ENCODE data around the gene CYP4B1. TPM values are rescaled to one million over a fixed set of nuclear protein-coding genes. Genes with fewer than 3 reads are reported as not detected.
"Not testable (repeated sequence)": the region's sequence is repeated elsewhere in the genome, so short reads cannot be mapped to it uniquely, and the experiment has no call there.

The CYP4B1 gene
- total RNA-seq (1 to 10 TPM; 1.7 to 4.6 (median 2.2) TPM), polyA plus RNA-seq (7.5 TPM)
- long read RNA-seq, donor 1, partial matches to known transcripts, result 0 of 2 reads
- long read RNA-seq, donor 1, other reads (novel, unspliced or antisense), result 0 of 2 reads
- long read RNA-seq, donor 2, partial matches to known transcripts, result 3 of 7 reads
- long read RNA-seq, donor 2, other reads (novel, unspliced or antisense), result 4 of 7 reads
- long read RNA-seq, donor 3, partial matches to known transcripts, result 0 of 5 reads
- long read RNA-seq, donor 3, other reads (novel, unspliced or antisense), result 1 of 5 reads
- long read RNA-seq, donor 4, partial matches to known transcripts, result 1 of 1 reads
- long read RNA-seq, donor 4, other reads (novel, unspliced or antisense), result 0 of 1 reads

GRCh38 chr1:46798810-46799209, at the start of gene CYP4B1:
CYP4B1 (plus strand) TSS chr1:46799046; CDS start chr1:46799082, 36 bp downstream.
- intact Hi-C loops (cut with DNase I), result no loop called here
- no peaks in the 10 kb centered on the region for H3K27me3 ChIP-seq (ENCODE audit: control insufficient read depth, insufficient read depth)
- no peak within 1 kb of the TSS for H3K27ac ChIP-seq (ENCODE audit: low read length)
- H3K4me3 ChIP-seq (ENCODE audit: low read length), result peak within 1 kb of the TSS; percentile 32
- ATAC-seq, result peak; percentile 86 to 96
- peak; percentile 77 to 93 (median 87) for DNase-seq
- no peaks in the 10 kb centered on the region for H3K9me3 ChIP-seq (ENCODE audit: control insufficient read depth, low read length)
- WGBS, result 52% methylated on average over 4 of the region's 4 CpGs
- H3K4me1 ChIP-seq (ENCODE audit: control insufficient read depth, insufficient read depth, low read length), result peaks cover under 1% of the 10 kb centered on the region

GRCh38 chr1:46749404-46749803, 49.4 kb upstream of the CYP4B1 start:
- 97% methylated on average over 1 of the region's 1 CpG for WGBS
- intact Hi-C loops (cut with DNase I), result loop anchor here in 2 of 4 donors (10.0 kb wide), 1 partner anchor 245 kb away; no protein-coding TSS in a partner anchor
- Histone ChIP-seq H3K4me1 (ENCODE audit: control insufficient read depth, insufficient read depth, low read length) (peaks cover 5% of the 10 kb centered on the region), H3K27ac (ENCODE audit: low read length) (peak overlapping the region; percentile 74), H3K27me3 (ENCODE audit: control insufficient read depth, insufficient read depth) (no peaks in the 10 kb centered on the region), H3K4me3 (ENCODE audit: low read length) (no peak overlapping the region), H3K9me3 (ENCODE audit: control insufficient read depth, low read length) (no peaks in the 10 kb centered on the region)
- ATAC-seq, result no peak
- DNase-seq, result no peak

GRCh38 chr1:46749921-46750404, 48.9 kb upstream of the CYP4B1 start:
- ATAC-seq (peak; percentile 63 to 79), DNase-seq (peak in 2 of 3 donors; percentile 31 to 62)
- Histone ChIP-seq H3K9me3 (ENCODE audit: control insufficient read depth, low read length) (no peaks in the 10 kb centered on the region), H3K27ac (ENCODE audit: low read length) (no peak overlapping the region), H3K27me3 (ENCODE audit: control insufficient read depth, insufficient read depth) (no peaks in the 10 kb centered on the region), H3K4me3 (ENCODE audit: low read length) (no peak overlapping the region), H3K4me1 (ENCODE audit: control insufficient read depth, insufficient read depth, low read length) (peaks cover 5% of the 10 kb centered on the region)
- intact Hi-C loops (cut with DNase I), result loop anchor here in 2 of 4 donors (10.0 kb wide), 1 partner anchor 245 kb away; no protein-coding TSS in a partner anchor
- WGBS, result 45% methylated on average over 7 of the region's 7 CpGs

GRCh38 chr1:46753985-46754384, 44.9 kb upstream of the CYP4B1 start:
- no peak for ATAC-seq

GRCh38 chr1:46754707-46755106, 44.1 kb upstream of the CYP4B1 start:
- H3K4me3 ChIP-seq (ENCODE audit: low read length); H3K27ac ChIP-seq (ENCODE audit: low read length); H3K27me3 ChIP-seq (ENCODE audit: control insufficient read depth, insufficient read depth); intact Hi-C loops (cut with DNase I); ATAC-seq; H3K4me1 ChIP-seq (ENCODE audit: control insufficient read depth, insufficient read depth, low read length); DNase-seq; H3K9me3 ChIP-seq (ENCODE audit: control insufficient read depth, low read length): not testable (repeated sequence)
- 59% methylated on average over 4 of the region's 4 CpGs for WGBS

More at GRCh38 chr1:46753985-46754384, 44.9 kb upstream of the CYP4B1 start:
- H3K4me1 ChIP-seq (ENCODE audit: control insufficient read depth, insufficient read depth, low read length), result peaks cover 1% of the 10 kb centered on the region
- H3K27ac ChIP-seq (ENCODE audit: low read length), result no peak overlapping the region
- H3K27me3 ChIP-seq (ENCODE audit: control insufficient read depth, insufficient read depth), result no peaks in the 10 kb centered on the region
- intact Hi-C loops (cut with DNase I), result no loop called here
- no peak overlapping the region for H3K4me3 ChIP-seq (ENCODE audit: low read length)
- WGBS, result 71% methylated on average over 1 of the region's 1 CpG
- no peaks in the 10 kb centered on the region for H3K9me3 ChIP-seq (ENCODE audit: control insufficient read depth, low read length)
- DNase-seq, result no peak

- WGBS, result 81% methylated on average over 4 of the region's 4 CpGs
- no peak for ATAC-seq
- no peak for DNase-seq
- no peaks in the 10 kb centered on the region for H3K4me1 ChIP-seq (ENCODE audit: control insufficient read depth, insufficient read depth, low read length)
- H3K9me3 ChIP-seq (ENCODE audit: control insufficient read depth, low read length), result no peaks in the 10 kb centered on the region
- no peak overlapping the region for H3K4me3 ChIP-seq (ENCODE audit: low read length)
- H3K27ac ChIP-seq (ENCODE audit: low read length), result no peak overlapping the region
- intact Hi-C loops (cut with DNase I), result no loop called here
- H3K27me3 ChIP-seq (ENCODE audit: control insufficient read depth, insufficient read depth), result no peaks in the 10 kb centered on the region
Measured at GRCh38 chr1:46755121-46755520, 43.7 kb upstream of the CYP4B1 start.

GRCh38 chr1:46757247-46757955, 41.4 kb upstream of the CYP4B1 start:
- Histone ChIP-seq H3K4me3 (ENCODE audit: low read length) (no peak overlapping the region), H3K4me1 (ENCODE audit: control insufficient read depth, insufficient read depth, low read length) (no peaks in the 10 kb centered on the region), H3K27ac (ENCODE audit: low read length) (no peak overlapping the region), H3K27me3 (ENCODE audit: control insufficient read depth, insufficient read depth) (no peaks in the 10 kb centered on the region), H3K9me3 (ENCODE audit: control insufficient read depth, low read length) (no peaks in the 10 kb centered on the region)
- 49% methylated on average over 6 of the region's 6 CpGs for WGBS
- ATAC-seq, result no peak
- intact Hi-C loops (cut with DNase I), result no loop called here
- no peak for DNase-seq

GRCh38 chr1:46757956-46758528, 40.8 kb upstream of the CYP4B1 start:
- Histone ChIP-seq H3K4me3 (ENCODE audit: low read length) (no peak overlapping the region), H3K27me3 (ENCODE audit: control insufficient read depth, insufficient read depth) (no peaks in the 10 kb centered on the region), H3K4me1 (ENCODE audit: control insufficient read depth, insufficient read depth, low read length) (no peaks in the 10 kb centered on the region), H3K9me3 (ENCODE audit: control insufficient read depth, low read length) (no peaks in the 10 kb centered on the region), H3K27ac (ENCODE audit: low read length) (no peak overlapping the region)
- ATAC-seq (no peak), DNase-seq (no peak)
- intact Hi-C loops (cut with DNase I), result no loop called here

- intact Hi-C loops (cut with DNase I), result no loop called here
- no peak for ATAC-seq
- Histone ChIP-seq H3K27me3 (ENCODE audit: control insufficient read depth, insufficient read depth) (no peaks in the 10 kb centered on the region), H3K4me1 (ENCODE audit: control insufficient read depth, insufficient read depth, low read length) (no peaks in the 10 kb centered on the region), H3K4me3 (ENCODE audit: low read length) (no peak overlapping the region), H3K9me3 (ENCODE audit: control insufficient read depth, low read length) (no peaks in the 10 kb centered on the region), H3K27ac (ENCODE audit: low read length) (no peak overlapping the region)
- no peak for DNase-seq
- WGBS, result 64% methylated on average over 2 of the region's 2 CpGs
Measured at GRCh38 chr1:46760558-46761166, 38.2 kb upstream of the CYP4B1 start.

GRCh38 chr1:46761740-46762139, 37.1 kb upstream of the CYP4B1 start:
- ATAC-seq (no peak), DNase-seq (no peak)
- H3K4me3 ChIP-seq (ENCODE audit: low read length), result no peak overlapping the region
- no peaks in the 10 kb centered on the region for H3K4me1 ChIP-seq (ENCODE audit: control insufficient read depth, insufficient read depth, low read length)
- H3K9me3 ChIP-seq (ENCODE audit: control insufficient read depth, low read length), result no peaks in the 10 kb centered on the region
- H3K27me3 ChIP-seq (ENCODE audit: control insufficient read depth, insufficient read depth), result no peaks in the 10 kb centered on the region
- intact Hi-C loops (cut with DNase I), result no loop called here
- H3K27ac ChIP-seq (ENCODE audit: low read length), result no peak overlapping the region
